Measurements from ENCODE around the gene AGPAT2.

Gene AGPAT2

GRCh38 chr9:136630662-136630992 is 56.6 kb downstream of the AGPAT2 start (continued):
- TF ChIP-seq ZNF645 (tag by site-specific recombination; IDR thresholded peaks at IDR 0.05) (no peak), ZNF175 (tag by site-specific recombination; IDR thresholded peaks at IDR 0.05) (peak; percentile 91; the same call in 1 of the 2 replicates), ZEB2 (tag by site-specific recombination; IDR thresholded peaks at IDR 0.05) (no peak), ZFP37 (tag by site-specific recombination; IDR thresholded peaks at IDR 0.05) (no peak), PRDM4 (tag by site-specific recombination; IDR thresholded peaks at IDR 0.05) (no peak), ZNF416 (tag by site-specific recombination; IDR thresholded peaks at IDR 0.05) (0 out of 2 replicates have a peak, but pooled peaks have one; percentile 7), ZNF274 (IDR thresholded peaks at IDR 0.05; ENCODE audit: low read length) (no peak), ZNF274 (tag by site-specific recombination; IDR thresholded peaks at IDR 0.05; ENCODE audit: borderline replicate concordance) (no peak), YY1 (tag by site-specific recombination; IDR thresholded peaks at IDR 0.05) (no peak), ZNF623 (tag by site-specific recombination; IDR thresholded peaks at IDR 0.05) (no peak), ZNF146 (tag by site-specific recombination; IDR thresholded peaks at IDR 0.05) (no peak), ZNF707 (tag by site-specific recombination; IDR thresholded peaks at IDR 0.05) (no peak)
- TF ChIP-seq, protein P1, sequence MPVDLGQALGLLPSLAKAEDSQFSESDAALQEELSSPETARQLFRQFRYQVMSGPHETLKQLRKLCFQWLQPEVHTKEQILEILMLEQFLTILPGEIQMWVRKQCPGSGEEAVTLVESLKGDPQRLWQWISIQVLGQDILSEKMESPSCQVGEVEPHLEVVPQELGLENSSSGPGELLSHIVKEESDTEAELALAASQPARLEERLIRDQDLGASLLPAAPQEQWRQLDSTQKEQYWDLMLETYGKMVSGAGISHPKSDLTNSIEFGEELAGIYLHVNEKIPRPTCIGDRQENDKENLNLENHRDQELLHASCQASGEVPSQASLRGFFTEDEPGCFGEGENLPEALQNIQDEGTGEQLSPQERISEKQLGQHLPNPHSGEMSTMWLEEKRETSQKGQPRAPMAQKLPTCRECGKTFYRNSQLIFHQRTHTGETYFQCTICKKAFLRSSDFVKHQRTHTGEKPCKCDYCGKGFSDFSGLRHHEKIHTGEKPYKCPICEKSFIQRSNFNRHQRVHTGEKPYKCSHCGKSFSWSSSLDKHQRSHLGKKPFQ (tag by site-specific recombination; IDR thresholded peaks at IDR 0.05): no peak

- Histone ChIP-seq H3K9me3 (ENCODE audit: control insufficient read depth, insufficient read depth, low read depth, low read length) (no peaks in the 10 kb centered on the region), H3K4me1 (ENCODE audit: control insufficient read depth, insufficient read depth, low read length) (no peaks in the 10 kb centered on the region; the same call in 1 of the 2 replicates), H3K4me3 (ENCODE audit: low read depth, low read length) (no peak overlapping the region), H3K27ac (ENCODE audit: extremely low read depth, low read depth, low read length) (no peak overlapping the region), H3K36me3 (ENCODE audit: control insufficient read depth in 2 of 2, insufficient read depth in 1 of 2, low read length in 2 of 2) (no peaks in the 10 kb centered on the region)
- ChIA-PET CTCF (interaction anchor here (0.7 to 9.3 kb wide), 16 partner anchors 8 to 317 kb away, joined by 3 to 360 read pairs (median 4); no protein-coding TSS in a partner anchor), POLR2A (no interaction called here)
- TF ChIP-seq ZNF37A (tag by site-specific recombination; IDR thresholded peaks at IDR 0.05) (no peak), IKZF3 (tag by site-specific recombination; IDR thresholded peaks at IDR 0.05) (no peak), GLIS1 (tag by site-specific recombination; IDR thresholded peaks at IDR 0.05) (peak; percentile 72), ZNF510 (tag by site-specific recombination; IDR thresholded peaks at IDR 0.05; ENCODE audit: insufficient replicate concordance) (no peak), GLIS2 (tag by site-specific recombination; IDR thresholded peaks at IDR 0.05) (peak; percentile 57; the same call in 1 of the 2 replicates), WT1 (tag by site-specific recombination; IDR thresholded peaks at IDR 0.05) (0 out of 2 replicates have a peak, but pooled peaks have one; percentile 10), EGR2 (tag by site-specific recombination; IDR thresholded peaks at IDR 0.05; ENCODE audit: low read depth) (peak; percentile 84)
- TF ChIP-seq, protein P2, sequence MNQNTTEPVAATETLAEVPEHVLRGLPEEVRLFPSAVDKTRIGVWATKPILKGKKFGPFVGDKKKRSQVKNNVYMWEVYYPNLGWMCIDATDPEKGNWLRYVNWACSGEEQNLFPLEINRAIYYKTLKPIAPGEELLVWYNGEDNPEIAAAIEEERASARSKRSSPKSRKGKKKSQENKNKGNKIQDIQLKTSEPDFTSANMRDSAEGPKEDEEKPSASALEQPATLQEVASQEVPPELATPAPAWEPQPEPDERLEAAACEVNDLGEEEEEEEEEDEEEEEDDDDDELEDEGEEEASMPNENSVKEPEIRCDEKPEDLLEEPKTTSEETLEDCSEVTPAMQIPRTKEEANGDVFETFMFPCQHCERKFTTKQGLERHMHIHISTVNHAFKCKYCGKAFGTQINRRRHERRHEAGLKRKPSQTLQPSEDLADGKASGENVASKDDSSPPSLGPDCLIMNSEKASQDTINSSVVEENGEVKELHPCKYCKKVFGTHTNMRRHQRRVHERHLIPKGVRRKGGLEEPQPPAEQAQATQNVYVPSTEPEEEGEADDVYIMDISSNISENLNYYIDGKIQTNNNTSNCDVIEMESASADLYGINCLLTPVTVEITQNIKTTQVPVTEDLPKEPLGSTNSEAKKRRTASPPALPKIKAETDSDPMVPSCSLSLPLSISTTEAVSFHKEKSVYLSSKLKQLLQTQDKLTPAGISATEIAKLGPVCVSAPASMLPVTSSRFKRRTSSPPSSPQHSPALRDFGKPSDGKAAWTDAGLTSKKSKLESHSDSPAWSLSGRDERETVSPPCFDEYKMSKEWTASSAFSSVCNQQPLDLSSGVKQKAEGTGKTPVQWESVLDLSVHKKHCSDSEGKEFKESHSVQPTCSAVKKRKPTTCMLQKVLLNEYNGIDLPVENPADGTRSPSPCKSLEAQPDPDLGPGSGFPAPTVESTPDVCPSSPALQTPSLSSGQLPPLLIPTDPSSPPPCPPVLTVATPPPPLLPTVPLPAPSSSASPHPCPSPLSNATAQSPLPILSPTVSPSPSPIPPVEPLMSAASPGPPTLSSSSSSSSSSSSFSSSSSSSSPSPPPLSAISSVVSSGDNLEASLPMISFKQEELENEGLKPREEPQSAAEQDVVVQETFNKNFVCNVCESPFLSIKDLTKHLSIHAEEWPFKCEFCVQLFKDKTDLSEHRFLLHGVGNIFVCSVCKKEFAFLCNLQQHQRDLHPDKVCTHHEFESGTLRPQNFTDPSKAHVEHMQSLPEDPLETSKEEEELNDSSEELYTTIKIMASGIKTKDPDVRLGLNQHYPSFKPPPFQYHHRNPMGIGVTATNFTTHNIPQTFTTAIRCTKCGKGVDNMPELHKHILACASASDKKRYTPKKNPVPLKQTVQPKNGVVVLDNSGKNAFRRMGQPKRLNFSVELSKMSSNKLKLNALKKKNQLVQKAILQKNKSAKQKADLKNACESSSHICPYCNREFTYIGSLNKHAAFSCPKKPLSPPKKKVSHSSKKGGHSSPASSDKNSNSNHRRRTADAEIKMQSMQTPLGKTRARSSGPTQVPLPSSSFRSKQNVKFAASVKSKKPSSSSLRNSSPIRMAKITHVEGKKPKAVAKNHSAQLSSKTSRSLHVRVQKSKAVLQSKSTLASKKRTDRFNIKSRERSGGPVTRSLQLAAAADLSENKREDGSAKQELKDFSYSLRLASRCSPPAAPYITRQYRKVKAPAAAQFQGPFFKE (tag by site-specific recombination; IDR thresholded peaks at IDR 0.05; ENCODE audit: borderline replicate concordance): no peak
- TF ChIP-seq, protein P3, sequence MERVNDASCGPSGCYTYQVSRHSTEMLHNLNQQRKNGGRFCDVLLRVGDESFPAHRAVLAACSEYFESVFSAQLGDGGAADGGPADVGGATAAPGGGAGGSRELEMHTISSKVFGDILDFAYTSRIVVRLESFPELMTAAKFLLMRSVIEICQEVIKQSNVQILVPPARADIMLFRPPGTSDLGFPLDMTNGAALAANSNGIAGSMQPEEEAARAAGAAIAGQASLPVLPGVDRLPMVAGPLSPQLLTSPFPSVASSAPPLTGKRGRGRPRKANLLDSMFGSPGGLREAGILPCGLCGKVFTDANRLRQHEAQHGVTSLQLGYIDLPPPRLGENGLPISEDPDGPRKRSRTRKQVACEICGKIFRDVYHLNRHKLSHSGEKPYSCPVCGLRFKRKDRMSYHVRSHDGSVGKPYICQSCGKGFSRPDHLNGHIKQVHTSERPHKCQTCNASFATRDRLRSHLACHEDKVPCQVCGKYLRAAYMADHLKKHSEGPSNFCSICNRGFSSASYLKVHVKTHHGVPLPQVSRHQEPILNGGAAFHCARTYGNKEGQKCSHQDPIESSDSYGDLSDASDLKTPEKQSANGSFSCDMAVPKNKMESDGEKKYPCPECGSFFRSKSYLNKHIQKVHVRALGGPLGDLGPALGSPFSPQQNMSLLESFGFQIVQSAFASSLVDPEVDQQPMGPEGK (tag by site-specific recombination; IDR thresholded peaks at IDR 0.05): 0 out of 2 replicates have a peak, but pooled peaks have one; percentile 17
Measured at GRCh38 chr9:136629879-136630661, 57.2 kb downstream of the AGPAT2 start.
